ENCODE data around the gene SAMD8.

- TF ChIP-seq, protein P1, sequence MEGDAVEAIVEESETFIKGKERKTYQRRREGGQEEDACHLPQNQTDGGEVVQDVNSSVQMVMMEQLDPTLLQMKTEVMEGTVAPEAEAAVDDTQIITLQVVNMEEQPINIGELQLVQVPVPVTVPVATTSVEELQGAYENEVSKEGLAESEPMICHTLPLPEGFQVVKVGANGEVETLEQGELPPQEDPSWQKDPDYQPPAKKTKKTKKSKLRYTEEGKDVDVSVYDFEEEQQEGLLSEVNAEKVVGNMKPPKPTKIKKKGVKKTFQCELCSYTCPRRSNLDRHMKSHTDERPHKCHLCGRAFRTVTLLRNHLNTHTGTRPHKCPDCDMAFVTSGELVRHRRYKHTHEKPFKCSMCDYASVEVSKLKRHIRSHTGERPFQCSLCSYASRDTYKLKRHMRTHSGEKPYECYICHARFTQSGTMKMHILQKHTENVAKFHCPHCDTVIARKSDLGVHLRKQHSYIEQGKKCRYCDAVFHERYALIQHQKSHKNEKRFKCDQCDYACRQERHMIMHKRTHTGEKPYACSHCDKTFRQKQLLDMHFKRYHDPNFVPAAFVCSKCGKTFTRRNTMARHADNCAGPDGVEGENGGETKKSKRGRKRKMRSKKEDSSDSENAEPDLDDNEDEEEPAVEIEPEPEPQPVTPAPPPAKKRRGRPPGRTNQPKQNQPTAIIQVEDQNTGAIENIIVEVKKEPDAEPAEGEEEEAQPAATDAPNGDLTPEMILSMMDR (IDR thresholded peaks at IDR 0.05): no peak
- TF ChIP-seq POLR2A (IDR thresholded peaks at IDR 0.05): no peak
Measured at GRCh38 chr10:75086278-75086934, 25.1 kb upstream of the SAMD8 start.
